IMR-90 (cell line): ENCODE measurements around the gene MYL11. TPM values are rescaled to one million over a fixed set of nuclear protein-coding genes. Genes with fewer than 3 reads are reported as not detected.
A peak's percentile ranks its signal among the peaks of the same experiment; 100 is the strongest.

Experiments used
- ATAC-seq: fragments of 200-7000 bp; cut with Tn5 transposase; 2 replicates; pipeline ENCODE4 v1.9.1; 2020; ENCODE audit warnings: low read depth, mild to moderate bottlenecking, moderate library complexity
- BruUV-seq: library from RNA; stranded (reverse); fragments of 400-500 nt; replicated peaks from 2 replicates; lab custom pipeline; 2021; lab: Mats Ljungman, UMichigan
- CTCF ChIA-PET: fragments of 300-600 bp; formaldehyde crosslinking; extraction: SDS; loops from one replicate; lab custom pipeline; 2021; ENCODE audit warnings: antibody characterized with exemption; lab: Yijun Ruan, JAX
- POLR2A ChIA-PET: fragments of 300-600 bp; sonication (Branson Sonifier 250); formaldehyde crosslinking; loops from one replicate; lab custom pipeline; 2022; ENCODE audit warnings: antibody characterized with exemption; ENCODE audit not compliant: unreplicated experiment; lab: Charles Lee
- DNase-seq: peaks from one replicate; pipeline ENCODE4 v3.0.0; 2013
- H2AFZ ChIP-seq: replicated peaks from 2 replicates; pipeline ENCODE3; 2013; ENCODE audit warnings: low read length, mild to moderate bottlenecking; ENCODE audit not compliant: poor library complexity
- H2AK5ac ChIP-seq: 2 replicates; pipeline ENCODE4 v1.6.1; 2013; ENCODE audit warnings: low read depth, low read length, inconsistent platforms
- H2AK9ac ChIP-seq: replicated peaks from 2 replicates; pipeline ENCODE3; 2013; ENCODE audit warnings: mild to moderate bottlenecking, low read depth, low read length, moderate library complexity; ENCODE audit not compliant: poor library complexity
- H2BK120ac ChIP-seq: 2 replicates; pipeline ENCODE4 v1.6.1; 2013; ENCODE audit warnings: low read depth, low read length, inconsistent platforms
- H2BK15ac ChIP-seq: 3 replicates; pipeline ENCODE4 v1.6.1; 2013; ENCODE audit warnings: low read depth, low read length, inconsistent platforms
- H2BK20ac ChIP-seq: 2 replicates; pipeline ENCODE4 v1.6.1; 2013; ENCODE audit warnings: low read depth, mild to moderate bottlenecking, inconsistent platforms, low read length, moderate library complexity
- H2BK5ac ChIP-seq: 2 replicates; pipeline ENCODE4 v1.6.1; 2013; ENCODE audit warnings: mild to moderate bottlenecking, low read depth, low read length, inconsistent platforms; ENCODE audit not compliant: poor library complexity, severe bottlenecking
- H3K14ac ChIP-seq: replicated peaks from 2 replicates; pipeline ENCODE4 v1.6.1; 2013; ENCODE audit warnings: low read depth, low read length, inconsistent platforms
- H3K18ac ChIP-seq: 2 replicates; pipeline ENCODE4 v1.6.1; 2013; ENCODE audit warnings: low read depth, low read length, control low read depth
- H3K23ac ChIP-seq: 2 replicates; pipeline ENCODE4 v1.6.1; 2013; ENCODE audit warnings: low read depth, low read length, inconsistent platforms
- H3K27ac ChIP-seq: 2 replicates; pipeline ENCODE4 v1.5.1; 2013; ENCODE audit warnings: mild to moderate bottlenecking, control low read depth, low read length; ENCODE audit not compliant: insufficient read depth
- H3K27me3 ChIP-seq: 2 replicates; pipeline ENCODE4 v1.6.1; 2013; ENCODE audit warnings: low read length; ENCODE audit not compliant: control insufficient read depth, insufficient read depth
- H3K36me3 ChIP-seq: 2 replicates; pipeline ENCODE4 v1.6.1; 2013; ENCODE audit warnings: low read length, mixed read lengths; ENCODE audit not compliant: control insufficient read depth, insufficient read depth
- H3K4ac ChIP-seq: 2 replicates; pipeline ENCODE4 v1.6.1; 2013; ENCODE audit warnings: low read depth, low read length, inconsistent platforms
- H3K4me1 ChIP-seq: 2 replicates; pipeline ENCODE4 v1.6.1; 2013; ENCODE audit warnings: low read length, mixed read lengths; ENCODE audit not compliant: control insufficient read depth, insufficient read depth
- H3K4me2 ChIP-seq: 2 replicates; pipeline ENCODE4 v1.6.1; 2013; ENCODE audit warnings: low read depth, mild to moderate bottlenecking, control low read depth, low read length, moderate library complexity
- H3K4me3 ChIP-seq: 2 replicates; pipeline ENCODE4 v1.5.1; 2013; ENCODE audit warnings: low read depth, mild to moderate bottlenecking, control low read depth, low read length, moderate library complexity; ENCODE audit not compliant: insufficient read depth
- H3K56ac ChIP-seq: 2 replicates; pipeline ENCODE4 v1.6.1; 2013; ENCODE audit warnings: low read length, inconsistent platforms; ENCODE audit not compliant: insufficient read depth; ENCODE audit errors: extremely low read depth
- H3K79me1 ChIP-seq, 2 experiments: 2 replicates each; pipeline ENCODE4 v1.6.1; 2013; ENCODE audit warnings: low read length in 2 of 2, inconsistent platforms in 1 of 2, low read depth in 1 of 2
- H3K9ac ChIP-seq: 2 replicates; pipeline ENCODE4 v1.6.1; 2013; ENCODE audit warnings: low read depth, low read length, control low read depth
- H3K9me1 ChIP-seq: 2 replicates; pipeline ENCODE4 v1.6.1; 2013; ENCODE audit warnings: low read length, inconsistent platforms; ENCODE audit not compliant: insufficient read depth
- H3K9me3 ChIP-seq: 2 replicates; pipeline ENCODE4 v1.6.1; 2013; ENCODE audit warnings: low read length; ENCODE audit not compliant: control insufficient read depth, insufficient read depth
- H4K20me1 ChIP-seq: 2 replicates; pipeline ENCODE4 v1.6.1; 2013; ENCODE audit warnings: low read length, inconsistent platforms; ENCODE audit not compliant: insufficient read depth
- H4K5ac ChIP-seq: 2 replicates; pipeline ENCODE4 v1.6.1; 2013; ENCODE audit warnings: mild to moderate bottlenecking, low read depth, low read length, control low read depth
- H4K8ac ChIP-seq, 2 experiments: 2 replicates each; pipeline ENCODE4 v1.6.1; 2013; ENCODE audit warnings: low read depth in 2 of 2, low read length in 2 of 2, control low read depth in 1 of 2, inconsistent platforms in 1 of 2
- H4K91ac ChIP-seq: 2 replicates; pipeline ENCODE4 v1.6.1; 2013; ENCODE audit warnings: low read depth, low read length, inconsistent platforms; ENCODE audit not compliant: insufficient read depth
- BHLHE40 ChIP-seq: fragments of 150-350 bp; IDR thresholded peaks from 2 replicates; pipeline ENCODE4 v1.6.1; 2016; ENCODE audit warnings: mild to moderate bottlenecking, low read depth, low read length
- CEBPB ChIP-seq: IDR thresholded peaks from 2 replicates; pipeline ENCODE4 v1.6.1; 2012; ENCODE audit warnings: low read depth, low read length, improper control_type of control experiment
- MAFK ChIP-seq: IDR thresholded peaks from 2 replicates; pipeline ENCODE4 v1.6.1; 2012; ENCODE audit warnings: low read depth, low read length, improper control_type of control experiment
- NFE2L2 ChIP-seq: fragments of 150-350 bp; IDR thresholded peaks from 2 replicates; pipeline ENCODE4 v1.6.1; 2016; ENCODE audit warnings: low read depth, mild to moderate bottlenecking, low read length
- RCOR1 ChIP-seq: IDR thresholded peaks from 2 replicates; pipeline ENCODE4 v1.6.1; 2012; ENCODE audit warnings: mild to moderate bottlenecking, low read length, improper control_type of control experiment; ENCODE audit not compliant: insufficient replicate concordance
- RFX5 ChIP-seq: IDR thresholded peaks from 2 replicates; pipeline ENCODE4 v1.8.0; 2012; ENCODE audit warnings: low read depth, mild to moderate bottlenecking, low read length, moderate library complexity
- SMC3 ChIP-seq: fragments of 150-350 bp; IDR thresholded peaks from 2 replicates; pipeline ENCODE4 v1.6.1; 2016; ENCODE audit warnings: low read depth, mild to moderate bottlenecking, antibody characterized with exemption, low read length, moderate library complexity
- WGBS, 2 experiments: methylation state at CpG; one replicate each; pipeline versions ENCODE4 v1.1.5 to v1.1.7; 2013; ENCODE audit warnings: missing lambda C conversion rate in 2 of 2; ENCODE audit not compliant: insufficient read length in 1 of 2; ENCODE audit errors: extremely low coverage in 2 of 2; 5-methylcytosine and 5-hydroxymethylcytosine counted together
- dilution Hi-C: fragments of 300-500 bp; cut with HindIII; formaldehyde crosslinking; loops from one replicate; pipeline ENCODE4 v1.14.3; 2018; ENCODE audit warnings: low sequenced_read_pairs; ENCODE audit not compliant: unreplicated experiment
- in situ Hi-C: fragments of 300-500 bp; cut with MboI; formaldehyde crosslinking; loops from 3 replicates; pipeline ENCODE4 v1.14.3; 2019; ENCODE audit warnings: low sequenced_read_pairs, inconsistent platforms, mixed read lengths
- intact Hi-C: fragments of 100-400 bp; cut with micrococcal nuclease; formaldehyde crosslinking; loops from 2 replicates; pipeline ENCODE4 v1.10.0; 2022
- polyA plus RNA-seq, 3 experiments: library from polyadenylated mRNA; depleted of rRNA; stranded (reverse); fragments of >200 nt; gene quantifications; 2 replicates each; pipeline ENCODE4 v1.2.3, GENCODE V29; 2012; ENCODE audit warnings: low replicate concordance in 1 of 3
- total RNA-seq: library from RNA; depleted of rRNA; stranded (reverse); fragments of >200 nt; gene quantifications from 2 replicates; pipeline ENCODE4 v1.2.3, GENCODE V29; 2012
- TF ChIP-seq, protein P1 (sequence below): fragments of 150-350 bp; IDR thresholded peaks from 2 replicates; pipeline ENCODE4 v1.6.1; 2017; ENCODE audit warnings: mild to moderate bottlenecking, antibody characterized with exemption, low read length, low read depth
- TF ChIP-seq, protein P2 (sequence below): conservative IDR thresholded peaks from 2 replicates; pipeline ENCODE4 v1.5.1; 2012; ENCODE audit warnings: mild to moderate bottlenecking, low read depth, low read length, improper control_type of control experiment

Gene MYL11
- total and polyA plus RNA-seq, 2 of the 4 experiments (the other 2 are of a cell fraction), result 1.1 TPM; not detected in 1

DNA sequence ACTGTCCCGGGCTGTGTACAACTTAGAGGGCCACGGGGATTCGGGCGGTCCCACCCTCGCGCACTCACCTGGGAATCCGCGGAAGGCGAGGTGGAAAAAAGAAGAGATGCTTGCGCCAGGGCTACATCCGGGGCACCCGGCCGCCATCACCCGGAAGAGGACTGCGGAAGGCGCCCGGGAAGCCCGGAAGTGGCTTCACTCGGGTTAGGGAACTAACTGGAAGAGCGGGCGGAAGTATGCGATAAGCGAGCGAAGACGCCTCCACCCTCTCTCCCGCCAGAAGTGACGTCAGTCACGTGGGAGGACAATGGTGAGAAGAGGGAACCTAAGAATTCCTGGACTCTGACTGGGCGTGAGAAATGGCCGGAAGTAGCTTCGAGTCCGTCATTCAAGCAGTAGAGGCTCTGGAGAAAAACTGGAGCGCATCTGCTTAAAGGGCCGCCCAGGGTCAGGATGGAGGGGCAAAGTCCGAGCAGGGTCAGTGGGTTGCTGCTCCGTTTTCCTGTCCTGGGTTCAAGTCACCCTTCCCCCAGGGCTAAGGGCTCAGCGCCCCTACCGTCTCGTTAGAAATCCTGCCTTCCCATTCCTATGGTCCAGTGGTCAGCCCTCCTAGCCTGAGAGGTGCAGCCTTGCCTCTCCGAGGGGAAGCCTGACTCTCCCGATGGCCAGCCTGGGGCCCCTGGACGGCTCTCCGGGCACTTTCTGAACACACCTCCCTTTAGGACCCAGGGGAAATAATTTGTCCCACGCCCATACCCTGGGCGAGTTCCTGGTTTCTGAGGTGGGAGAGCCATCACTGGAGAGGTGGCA is 19.3 kb upstream of the MYL11 start, which contains the start of gene CD2BP2 (continued):
- TF ChIP-seq, protein P1, sequence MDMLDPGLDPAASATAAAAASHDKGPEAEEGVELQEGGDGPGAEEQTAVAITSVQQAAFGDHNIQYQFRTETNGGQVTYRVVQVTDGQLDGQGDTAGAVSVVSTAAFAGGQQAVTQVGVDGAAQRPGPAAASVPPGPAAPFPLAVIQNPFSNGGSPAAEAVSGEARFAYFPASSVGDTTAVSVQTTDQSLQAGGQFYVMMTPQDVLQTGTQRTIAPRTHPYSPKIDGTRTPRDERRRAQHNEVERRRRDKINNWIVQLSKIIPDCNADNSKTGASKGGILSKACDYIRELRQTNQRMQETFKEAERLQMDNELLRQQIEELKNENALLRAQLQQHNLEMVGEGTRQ, result peak; percentile 95

DNA sequence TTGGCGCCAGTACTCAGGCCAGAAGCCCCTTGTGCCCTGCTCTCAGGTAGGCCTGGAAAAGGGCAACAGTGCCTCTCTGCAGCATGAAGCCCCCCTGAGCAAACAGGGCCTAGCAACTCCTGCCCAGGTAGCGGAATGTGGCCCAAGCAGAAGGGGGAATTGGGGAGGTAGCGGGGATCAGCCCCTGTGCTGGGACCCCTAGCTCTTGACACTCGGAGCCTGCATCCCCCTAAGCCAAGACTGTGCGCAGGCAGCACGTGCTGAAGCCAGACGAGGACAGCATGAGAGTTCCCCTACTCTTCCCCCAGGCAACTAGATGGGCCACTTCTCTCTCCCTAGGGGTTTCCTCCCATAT is 18.7 kb upstream of the MYL11 start:
- H2BK20ac ChIP-seq, result peak overlapping the region; percentile 0; the same call in 1 of the 2 replicates
- H2AK9ac ChIP-seq, result peak overlapping the region; percentile 96
- dilution Hi-C loops (no loop called here), in situ Hi-C loops (no loop called here), intact Hi-C loops (no loop called here)
- ChIA-PET POLR2A (no interaction called here), CTCF (no interaction called here)
- peak overlapping the region; percentile 71 for H2BK120ac ChIP-seq
- no peak for DNase-seq
- peak overlapping the region; percentile 46 for H3K4me3 ChIP-seq
- peak overlapping the region; percentile 93 for H3K27ac ChIP-seq
- H3K9me3 ChIP-seq, result no peaks in the 10 kb centered on the region
- no peak overlapping the region for H3K18ac ChIP-seq
- H2BK15ac ChIP-seq, result peak overlapping the region; percentile 12; the same call in 1 of the 3 replicates
- H2AK5ac ChIP-seq, result peak overlapping the region; percentile 88
- peak overlapping the region; percentile 62 for H3K14ac ChIP-seq
- H3K9ac ChIP-seq, result peak overlapping the region; percentile 81
- H4K5ac ChIP-seq, result peak overlapping the region; percentile 84
- 80% methylated on average over 1 of the region's 7 CpGs; no CpG with 5 or more reads in 1 of the 2 experiments for WGBS, 2 experiments
- peaks cover 9% of the 10 kb centered on the region for H3K9me1 ChIP-seq
- H3K4ac ChIP-seq, result peak overlapping the region; percentile 91
- peak overlapping the region; percentile 99 for H2AFZ ChIP-seq
- H3K79me1 ChIP-seq, result peaks cover 10 to 73% of the 10 kb centered on the region in 2 experiments
- peaks cover 7% of the 10 kb centered on the region; the same call in 1 of the 2 replicates for H3K4me1 ChIP-seq
- H4K8ac ChIP-seq, result peak overlapping the region; percentile 55 to 93
- ATAC-seq, result no peak
- H3K56ac ChIP-seq, result peak overlapping the region; percentile 85
- H4K20me1 ChIP-seq, result peaks cover 11% of the 10 kb centered on the region; the same call in 1 of the 2 replicates
- no TSS peak for BruUV-seq
- H3K23ac ChIP-seq, result peak overlapping the region; percentile 63
- peaks cover 51% of the 10 kb centered on the region for H3K36me3 ChIP-seq
- no peaks in the 10 kb centered on the region for H3K27me3 ChIP-seq
- peak overlapping the region; percentile 88 for H4K91ac ChIP-seq
- peak overlapping the region; percentile 91 for H2BK5ac ChIP-seq
- H3K4me2 ChIP-seq, result peak overlapping the region; percentile 80
- TF ChIP-seq RCOR1, result no peak
- no peak for TF ChIP-seq CEBPB
- TF ChIP-seq RFX5, result no peak
- no peak for TF ChIP-seq BHLHE40
- no peak for TF ChIP-seq SMC3
- TF ChIP-seq, protein P1, result no peak
- TF ChIP-seq, protein P2, sequence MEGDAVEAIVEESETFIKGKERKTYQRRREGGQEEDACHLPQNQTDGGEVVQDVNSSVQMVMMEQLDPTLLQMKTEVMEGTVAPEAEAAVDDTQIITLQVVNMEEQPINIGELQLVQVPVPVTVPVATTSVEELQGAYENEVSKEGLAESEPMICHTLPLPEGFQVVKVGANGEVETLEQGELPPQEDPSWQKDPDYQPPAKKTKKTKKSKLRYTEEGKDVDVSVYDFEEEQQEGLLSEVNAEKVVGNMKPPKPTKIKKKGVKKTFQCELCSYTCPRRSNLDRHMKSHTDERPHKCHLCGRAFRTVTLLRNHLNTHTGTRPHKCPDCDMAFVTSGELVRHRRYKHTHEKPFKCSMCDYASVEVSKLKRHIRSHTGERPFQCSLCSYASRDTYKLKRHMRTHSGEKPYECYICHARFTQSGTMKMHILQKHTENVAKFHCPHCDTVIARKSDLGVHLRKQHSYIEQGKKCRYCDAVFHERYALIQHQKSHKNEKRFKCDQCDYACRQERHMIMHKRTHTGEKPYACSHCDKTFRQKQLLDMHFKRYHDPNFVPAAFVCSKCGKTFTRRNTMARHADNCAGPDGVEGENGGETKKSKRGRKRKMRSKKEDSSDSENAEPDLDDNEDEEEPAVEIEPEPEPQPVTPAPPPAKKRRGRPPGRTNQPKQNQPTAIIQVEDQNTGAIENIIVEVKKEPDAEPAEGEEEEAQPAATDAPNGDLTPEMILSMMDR, result no peak
- TF ChIP-seq NFE2L2, result no peak
- no peak for TF ChIP-seq MAFK
